GM12878 (cell line): ENCODE results near the gene ELOA. TPM values are rescaled to one million over a fixed set of nuclear protein-coding genes. Genes with fewer than 3 reads are reported as not detected.

ENCODE experiments used
- ASH2L ChIP-seq: fragments of 300-600, 200-600 bp; sonication (generic); IDR thresholded peaks from 2 replicates; pipeline ENCODE4 v1.6.1; 2017; ENCODE audit warnings: low read depth, mild to moderate bottlenecking, borderline replicate concordance
- CBFB ChIP-seq: IDR thresholded peaks from 2 replicates; pipeline ENCODE4 v1.6.1; 2016; ENCODE audit warnings: antibody characterized with exemption, low read depth
- CUX1 ChIP-seq: IDR thresholded peaks from 2 replicates; pipeline ENCODE4 v1.6.1; 2012; ENCODE audit warnings: improper control_type of control experiment, low read depth, low read length; ENCODE audit not compliant: insufficient replicate concordance
- ESRRA ChIP-seq: IDR thresholded peaks from 2 replicates; pipeline ENCODE4 v1.6.1; 2012; ENCODE audit warnings: mild to moderate bottlenecking, low read length, improper control_type of control experiment
- GABPA ChIP-seq: IDR thresholded peaks from 2 replicates; pipeline ENCODE4 v1.6.1; 2014; ENCODE audit warnings: antibody characterized with exemption, low read depth, mild to moderate bottlenecking, inconsistent platforms
- GATAD2B ChIP-seq: fragments of 450-650 bp; conservative IDR thresholded peaks from 2 replicates; pipeline ENCODE4 v1.6.1; 2017; ENCODE audit warnings: low read depth, mild to moderate bottlenecking, moderate library complexity
- HDGF ChIP-seq: fragments of 450-650 bp; IDR thresholded peaks from 2 replicates; pipeline ENCODE4 v1.6.1; 2016; ENCODE audit warnings: antibody characterized with exemption
- MTA3 ChIP-seq: IDR thresholded peaks from 2 replicates; pipeline ENCODE4 v1.6.1; 2012; ENCODE audit warnings: low read length, inconsistent platforms, borderline replicate concordance
- NKRF ChIP-seq: fragments of 450-650 bp; conservative IDR thresholded peaks from 2 replicates; pipeline ENCODE4 v1.6.1; 2017; ENCODE audit warnings: mild to moderate bottlenecking, moderate library complexity
- PAX8 ChIP-seq: fragments of 450-650 bp; IDR thresholded peaks from 2 replicates; pipeline ENCODE4 v1.6.1; 2017; ENCODE audit warnings: mild to moderate bottlenecking, moderate library complexity
- POLR2A ChIP-seq: IDR thresholded peaks from 2 replicates; pipeline ENCODE4 v1.6.1; 2011; ENCODE audit warnings: low read depth, mild to moderate bottlenecking, low read length
- POLR2AphosphoS2 ChIP-seq: IDR thresholded peaks from 2 replicates; pipeline ENCODE4 v1.6.1; 2011; ENCODE audit warnings: low read depth, mild to moderate bottlenecking, low read length, improper control_type of control experiment, moderate library complexity
- POU2F2 ChIP-seq: IDR thresholded peaks from 3 replicates; pipeline ENCODE4 v1.6.1; 2011; ENCODE audit warnings: low read depth, mild to moderate bottlenecking, low read length, borderline replicate concordance
- RBBP5 ChIP-seq: fragments of 200-600 bp; sonication (generic); conservative IDR thresholded peaks from 2 replicates; pipeline ENCODE4 v1.6.1; 2016
- RFX5 ChIP-seq: IDR thresholded peaks from 2 replicates; pipeline ENCODE4 v1.6.1; 2011; ENCODE audit warnings: low read depth, low read length, improper control_type of control experiment
- SUPT20H ChIP-seq: IDR thresholded peaks from 2 replicates; pipeline ENCODE4 v1.6.1; 2011; ENCODE audit warnings: low read depth, mild to moderate bottlenecking, low read length, moderate library complexity, borderline replicate concordance; ENCODE audit not compliant: control insufficient read depth
- TCF12 ChIP-seq: IDR thresholded peaks from 2 replicates; pipeline ENCODE4 v1.6.1; 2011; ENCODE audit warnings: low read depth, mild to moderate bottlenecking, low read length
- polyA plus RNA-seq, 11 experiments: library from polyadenylated mRNA; depleted of rRNA in 4 of 11; unstranded in 6 of 11; stranded (reverse) in 5 of 11; fragments of >200 nt; fragmentation: Nextera tagmentation in 4 of 11; fragmentation: Illumina TruSeq in 1 of 11; extraction: Ambion mirVana in 4 of 11; extraction: Trizol in 1 of 11; gene quantifications; 1 replicate in 1 of 11; 2 replicates in 10 of 11; pipeline versions ENCODE4 v1.2.1 to v1.2.3, GENCODE V29; 2011 to 2016; ENCODE audit warnings: inconsistent platforms in 2 of 11, missing spikeins in 2 of 11, low read depth in 1 of 11
- total RNA-seq, 4 experiments: library from RNA; depleted of rRNA in 3 of 4; stranded (reverse); fragments of >200 nt in 3 of 4; fragmentation: Illumina TruSeq in 1 of 4; extraction: Trizol in 1 of 4; gene quantifications; 2 replicates each; pipeline versions ENCODE4 v1.2.1 to v1.2.3, GENCODE V29; 2013 to 2021
- TF ChIP-seq, protein P1 (sequence below): fragments of 450-650 bp; IDR thresholded peaks from 2 replicates; pipeline ENCODE4 v1.6.1; 2017; ENCODE audit warnings: antibody characterized with exemption, mild to moderate bottlenecking, moderate library complexity
- TF ChIP-seq, protein P2 (sequence below): IDR thresholded peaks from 2 replicates; pipeline ENCODE4 v1.6.1; 2011; ENCODE audit warnings: borderline replicate concordance, low read depth, mild to moderate bottlenecking, moderate library complexity, low read length; ENCODE audit not compliant: insufficient read depth, poor library complexity, severe bottlenecking

ELOA gene
- total and polyA plus RNA-seq, 10 of the 15 experiments (the other 5 are each of a cell fraction or from before 2014, with no cell fraction given): 20.1 to 63.6 (median 39.8) TPM

GRCh38 chr1:23720256-23720995, 22.8 kb upstream of the ELOA start (continued):
- no peak for TF ChIP-seq RFX5
- TF ChIP-seq, protein P1, sequence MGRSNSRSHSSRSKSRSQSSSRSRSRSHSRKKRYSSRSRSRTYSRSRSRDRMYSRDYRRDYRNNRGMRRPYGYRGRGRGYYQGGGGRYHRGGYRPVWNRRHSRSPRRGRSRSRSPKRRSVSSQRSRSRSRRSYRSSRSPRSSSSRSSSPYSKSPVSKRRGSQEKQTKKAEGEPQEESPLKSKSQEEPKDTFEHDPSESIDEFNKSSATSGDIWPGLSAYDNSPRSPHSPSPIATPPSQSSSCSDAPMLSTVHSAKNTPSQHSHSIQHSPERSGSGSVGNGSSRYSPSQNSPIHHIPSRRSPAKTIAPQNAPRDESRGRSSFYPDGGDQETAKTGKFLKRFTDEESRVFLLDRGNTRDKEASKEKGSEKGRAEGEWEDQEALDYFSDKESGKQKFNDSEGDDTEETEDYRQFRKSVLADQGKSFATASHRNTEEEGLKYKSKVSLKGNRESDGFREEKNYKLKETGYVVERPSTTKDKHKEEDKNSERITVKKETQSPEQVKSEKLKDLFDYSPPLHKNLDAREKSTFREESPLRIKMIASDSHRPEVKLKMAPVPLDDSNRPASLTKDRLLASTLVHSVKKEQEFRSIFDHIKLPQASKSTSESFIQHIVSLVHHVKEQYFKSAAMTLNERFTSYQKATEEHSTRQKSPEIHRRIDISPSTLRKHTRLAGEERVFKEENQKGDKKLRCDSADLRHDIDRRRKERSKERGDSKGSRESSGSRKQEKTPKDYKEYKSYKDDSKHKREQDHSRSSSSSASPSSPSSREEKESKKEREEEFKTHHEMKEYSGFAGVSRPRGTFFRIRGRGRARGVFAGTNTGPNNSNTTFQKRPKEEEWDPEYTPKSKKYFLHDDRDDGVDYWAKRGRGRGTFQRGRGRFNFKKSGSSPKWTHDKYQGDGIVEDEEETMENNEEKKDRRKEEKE: no peak
- no peak for TF ChIP-seq SUPT20H
- no peak for TF ChIP-seq ESRRA
- 0 out of 2 replicates have a peak, but pooled peaks have one; percentile 74 for TF ChIP-seq MTA3
- TF ChIP-seq NKRF: no peak
- no peak for TF ChIP-seq POLR2AphosphoS2
- TF ChIP-seq RBBP5: no peak
- TF ChIP-seq PAX8: no peak
- TF ChIP-seq GATAD2B: peak; percentile 63; the same call in 1 of the 2 replicates
- peak; percentile 44; the same call in 1 of the 2 replicates for TF ChIP-seq TCF12
- TF ChIP-seq CBFB: peak; percentile 60
- TF ChIP-seq, protein P2, sequence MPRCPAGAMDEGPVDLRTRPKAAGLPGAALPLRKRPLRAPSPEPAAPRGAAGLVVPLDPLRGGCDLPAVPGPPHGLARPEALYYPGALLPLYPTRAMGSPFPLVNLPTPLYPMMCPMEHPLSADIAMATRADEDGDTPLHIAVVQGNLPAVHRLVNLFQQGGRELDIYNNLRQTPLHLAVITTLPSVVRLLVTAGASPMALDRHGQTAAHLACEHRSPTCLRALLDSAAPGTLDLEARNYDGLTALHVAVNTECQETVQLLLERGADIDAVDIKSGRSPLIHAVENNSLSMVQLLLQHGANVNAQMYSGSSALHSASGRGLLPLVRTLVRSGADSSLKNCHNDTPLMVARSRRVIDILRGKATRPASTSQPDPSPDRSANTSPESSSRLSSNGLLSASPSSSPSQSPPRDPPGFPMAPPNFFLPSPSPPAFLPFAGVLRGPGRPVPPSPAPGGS: peak; percentile 66
- TF ChIP-seq GABPA: 0 out of 2 replicates have a peak, but pooled peaks have one; percentile 19
- TF ChIP-seq CUX1: no peak
- TF ChIP-seq POU2F2: peak; percentile 78; the same call in 2 of the 3 replicates
- peak; percentile 68 for TF ChIP-seq POLR2A
- 0 out of 2 replicates have a peak, but pooled peaks have one; percentile 15 for TF ChIP-seq HDGF
- 0 out of 2 replicates have a peak, but pooled peaks have one; percentile 71 for TF ChIP-seq ASH2L
